Rectal smooth muscle tissue (tissue), 1 donor: Measurements from ENCODE around the gene NDUFB2.
"Not testable (repeated sequence)": the region's sequence is repeated elsewhere in the genome, so short reads cannot be mapped to it uniquely, and the experiment has no call there.

Experiments used
- H3K27ac ChIP-seq: one replicate; pipeline ENCODE4 v1.7.0; 2013; ENCODE audit warnings: low read depth, low read length, inconsistent platforms
- H3K27me3 ChIP-seq: one replicate; pipeline ENCODE4 v1.7.0; 2013; ENCODE audit warnings: low read length; ENCODE audit not compliant: control insufficient read depth, insufficient read depth
- H3K36me3 ChIP-seq: one replicate; pipeline ENCODE4 v1.7.0; 2013; ENCODE audit warnings: low read length; ENCODE audit not compliant: control insufficient read depth, insufficient read depth
- H3K4me1 ChIP-seq: one replicate; pipeline ENCODE4 v1.7.0; 2013; ENCODE audit warnings: low read length; ENCODE audit not compliant: control insufficient read depth, insufficient read depth
- H3K4me3 ChIP-seq: one replicate; pipeline ENCODE4 v1.7.0; 2013; ENCODE audit warnings: low read length
- H3K9ac ChIP-seq: one replicate; pipeline ENCODE4 v1.7.0; 2013; ENCODE audit warnings: low read length

NDUFB2 gene

GRCh38 chr7:140734096-140734495 lies 37.6 kb downstream of the NDUFB2 start:
- H3K27ac ChIP-seq = no peak overlapping the region
- H3K9ac ChIP-seq = no peak overlapping the region
- H3K4me1 ChIP-seq = no peaks in the 10 kb centered on the region
- H3K4me3 ChIP-seq = no peak overlapping the region
- no peaks in the 10 kb centered on the region for H3K27me3 ChIP-seq
- no peaks in the 10 kb centered on the region for H3K36me3 ChIP-seq

DNA sequence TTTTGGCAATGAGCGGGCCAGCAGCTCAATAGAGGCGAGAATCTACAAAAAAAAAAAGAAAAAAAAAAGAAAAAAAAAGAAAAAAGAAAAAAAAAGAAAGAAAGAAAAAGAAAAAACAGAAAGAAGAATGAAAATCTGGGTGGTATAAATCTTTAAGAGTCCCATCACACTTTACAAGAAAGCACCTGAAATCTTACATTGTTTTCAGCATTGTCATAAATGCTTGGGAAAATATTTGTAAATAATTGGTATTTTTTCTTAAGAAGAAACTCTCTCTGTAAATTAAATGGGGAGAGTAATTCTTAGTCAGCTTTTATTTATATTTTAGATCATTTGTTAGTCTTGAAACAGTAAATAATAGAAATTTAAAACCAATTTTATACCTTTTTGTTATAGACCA lies 38.2 kb downstream of the NDUFB2 start:
- Histone ChIP-seq H3K4me3 (no peak overlapping the region), H3K27me3 (no peaks in the 10 kb centered on the region), H3K4me1 (no peaks in the 10 kb centered on the region), H3K27ac (no peak overlapping the region), H3K36me3 (no peaks in the 10 kb centered on the region), H3K9ac (no peak overlapping the region)

GRCh38 chr7:140738280-140738679 lies 41.8 kb downstream of the NDUFB2 start:
- Histone ChIP-seq H3K27ac (no peak overlapping the region), H3K9ac (no peak overlapping the region), H3K4me1 (no peaks in the 10 kb centered on the region), H3K4me3 (no peak overlapping the region), H3K27me3 (no peaks in the 10 kb centered on the region), H3K36me3 (no peaks in the 10 kb centered on the region)

- H3K9ac ChIP-seq, H3K27me3 ChIP-seq, H3K4me1 ChIP-seq, H3K27ac ChIP-seq, H3K4me3 ChIP-seq, H3K36me3 ChIP-seq: not testable (repeated sequence)
These were observed 46.7 kb downstream of the NDUFB2 start for GRCh38 chr7:140743255-140743654.

GRCh38 chr7:140744005-140744404 lies 47.5 kb downstream of the NDUFB2 start:
- no peak overlapping the region for H3K27ac ChIP-seq
- H3K27me3 ChIP-seq = no peaks in the 10 kb centered on the region
- H3K36me3 ChIP-seq = peaks cover 3% of the 10 kb centered on the region
- H3K4me1 ChIP-seq = no peaks in the 10 kb centered on the region
- H3K4me3 ChIP-seq = no peak overlapping the region
- H3K9ac ChIP-seq = no peak overlapping the region

DNA sequence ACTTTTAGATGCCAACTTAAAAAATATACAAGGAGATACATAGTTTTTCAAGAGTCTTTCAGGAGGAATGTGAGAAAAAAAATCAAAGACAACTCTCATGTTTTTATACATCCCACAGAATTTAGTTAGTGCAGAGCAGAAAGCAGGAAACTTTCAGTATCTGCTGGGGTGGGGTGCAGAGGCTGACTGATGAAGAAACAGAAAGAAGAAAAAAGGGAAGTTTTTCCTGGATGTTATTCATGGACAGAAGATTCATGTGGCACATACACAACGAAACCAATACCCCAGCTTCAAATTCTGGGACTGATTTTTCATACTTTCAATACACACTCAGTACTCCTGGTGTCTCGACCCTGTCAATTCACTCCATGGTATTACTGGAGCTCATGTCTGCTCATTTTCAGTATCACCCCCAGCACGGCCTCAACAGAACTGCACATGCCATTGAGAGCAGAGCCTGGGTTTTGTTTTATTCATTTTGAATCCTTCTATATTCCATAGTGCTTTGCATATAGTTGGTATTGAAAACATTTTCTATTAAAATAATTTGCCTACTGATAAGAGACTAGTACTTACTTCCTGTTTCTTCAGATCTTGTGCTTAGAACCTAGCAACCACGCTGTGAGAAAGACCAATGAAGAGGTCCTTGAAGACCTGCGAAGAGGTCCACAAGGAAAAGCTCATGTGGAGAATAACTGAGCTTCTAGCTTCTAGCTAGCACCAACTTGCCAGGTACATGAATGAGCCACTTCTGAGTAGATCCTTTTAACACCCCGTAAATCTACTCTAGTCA lies 49.0 kb downstream of the NDUFB2 start:
- H3K27me3 ChIP-seq = no peaks in the 10 kb centered on the region
- peaks cover 3% of the 10 kb centered on the region for H3K36me3 ChIP-seq
- H3K4me1 ChIP-seq = no peaks in the 10 kb centered on the region
- no peak overlapping the region for H3K4me3 ChIP-seq
- H3K27ac ChIP-seq = no peak overlapping the region
- no peak overlapping the region for H3K9ac ChIP-seq

- Histone ChIP-seq H3K9ac (no peak overlapping the region), H3K27me3 (no peaks in the 10 kb centered on the region), H3K27ac (no peak overlapping the region), H3K4me1 (no peaks in the 10 kb centered on the region), H3K36me3 (peaks cover 3% of the 10 kb centered on the region), H3K4me3 (no peak overlapping the region)
These were observed 50.2 kb downstream of the NDUFB2 start for GRCh38 chr7:140746751-140747150.

DNA sequence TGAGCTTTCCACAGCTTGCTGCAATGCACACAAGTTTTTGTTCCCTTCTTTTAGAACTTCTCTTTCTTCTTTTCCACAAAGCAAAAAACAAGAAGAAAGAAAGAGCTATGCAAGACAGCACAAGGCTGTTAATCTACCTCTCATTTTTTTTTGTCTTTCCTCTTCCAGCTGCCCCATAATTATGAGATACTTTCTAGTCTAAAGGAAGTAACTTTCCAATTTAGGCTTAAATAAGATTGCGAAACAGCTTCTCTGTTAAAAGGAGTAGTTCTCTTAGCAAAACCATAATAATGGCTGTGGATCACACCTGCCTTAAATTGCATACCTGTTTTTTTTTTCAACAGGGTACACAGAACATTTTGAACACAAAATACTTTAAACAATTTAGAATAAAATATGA lies 56.0 kb downstream of the NDUFB2 start:
- Histone ChIP-seq H3K27ac (no peak overlapping the region), H3K27me3 (no peaks in the 10 kb centered on the region), H3K9ac (no peak overlapping the region), H3K4me3 (no peak overlapping the region), H3K4me1 (no peaks in the 10 kb centered on the region), H3K36me3 (no peaks in the 10 kb centered on the region)

GRCh38 chr7:140754506-140754905 lies 58.0 kb downstream of the NDUFB2 start:
- no peak overlapping the region for H3K4me3 ChIP-seq

More at GRCh38 chr7:140754506-140754905, 58.0 kb downstream of the NDUFB2 start:
- Histone ChIP-seq H3K27ac (no peak overlapping the region), H3K27me3 (no peaks in the 10 kb centered on the region), H3K9ac (no peak overlapping the region), H3K4me1 (no peaks in the 10 kb centered on the region), H3K36me3 (no peaks in the 10 kb centered on the region)
